ENCODE data around the gene UBE3B.

The UBE3B gene

GRCh38 chr12:109458771-109459208 lies 18.6 kb upstream of the UBE3B start:
- H3K4me1 ChIP-seq (ENCODE audit: insufficient read depth, low read length, severe bottlenecking): peaks cover 12% of the 10 kb centered on the region
- H3K27ac ChIP-seq (ENCODE audit: low read depth, low read length, poor library complexity, severe bottlenecking): no peak overlapping the region

GRCh38 chr12:109459247-109459646 lies 18.2 kb upstream of the UBE3B start:
- H3K4me1 ChIP-seq (ENCODE audit: insufficient read depth, low read length, severe bottlenecking): peaks cover 12% of the 10 kb centered on the region
- H3K4me2 ChIP-seq (ENCODE audit: low read length): no peak overlapping the region
- no peaks in the 10 kb centered on the region for H3K9me2 ChIP-seq (ENCODE audit: low read depth, low read length)
- H3K9me3 ChIP-seq (ENCODE audit: low read length): no peaks in the 10 kb centered on the region
- TF ChIP-seq CTCF (IDR thresholded peaks at IDR 0.05; ENCODE audit: low read length): no peak
- TF ChIP-seq EZH2 (IDR thresholded peaks at IDR 0.05; ENCODE audit: borderline replicate concordance, low read length): no peak
- H2AFZ ChIP-seq (ENCODE audit: low read length): no peak overlapping the region
- H3K4me3 ChIP-seq (ENCODE audit: low read depth, low read length, poor library complexity, severe bottlenecking): no peak overlapping the region
- no peaks in the 10 kb centered on the region for H3K27me3 ChIP-seq (ENCODE audit: insufficient read depth, low read length)
- peaks cover 25% of the 10 kb centered on the region; the same call in 1 of the 2 replicates for H3K36me3 ChIP-seq (ENCODE audit: insufficient read depth, low read length)
- H4K20me1 ChIP-seq (ENCODE audit: insufficient read depth, low read length): no peaks in the 10 kb centered on the region
- H3K79me2 ChIP-seq (ENCODE audit: insufficient read depth, low read length): no peaks in the 10 kb centered on the region
- no peak overlapping the region for H3K9ac ChIP-seq (ENCODE audit: low read length)
- H3K27ac ChIP-seq (ENCODE audit: low read depth, low read length, poor library complexity, severe bottlenecking): no peak overlapping the region
- no peaks in the 10 kb centered on the region for H3F3A ChIP-seq (ENCODE audit: insufficient read depth, low read length)

More at GRCh38 chr12:109458771-109459208, 18.6 kb upstream of the UBE3B start:
- peaks cover 25% of the 10 kb centered on the region; the same call in 1 of the 2 replicates for H3K36me3 ChIP-seq (ENCODE audit: insufficient read depth, low read length)
- no peaks in the 10 kb centered on the region for H3K27me3 ChIP-seq (ENCODE audit: insufficient read depth, low read length)
- H3K4me2 ChIP-seq (ENCODE audit: low read length): no peak overlapping the region
- no peak overlapping the region for H3K9ac ChIP-seq (ENCODE audit: low read length)
- no peaks in the 10 kb centered on the region for H3K79me2 ChIP-seq (ENCODE audit: insufficient read depth, low read length)
- no peak for TF ChIP-seq CTCF (IDR thresholded peaks at IDR 0.05; ENCODE audit: low read length)
- TF ChIP-seq EZH2 (IDR thresholded peaks at IDR 0.05; ENCODE audit: borderline replicate concordance, low read length): no peak
- H3F3A ChIP-seq (ENCODE audit: insufficient read depth, low read length): no peaks in the 10 kb centered on the region
- no peaks in the 10 kb centered on the region for H3K9me3 ChIP-seq (ENCODE audit: low read length)
- H3K4me3 ChIP-seq (ENCODE audit: low read depth, low read length, poor library complexity, severe bottlenecking): no peak overlapping the region
- no peak overlapping the region for H2AFZ ChIP-seq (ENCODE audit: low read length)
- H3K9me2 ChIP-seq (ENCODE audit: low read depth, low read length): no peaks in the 10 kb centered on the region
- H4K20me1 ChIP-seq (ENCODE audit: insufficient read depth, low read length): no peaks in the 10 kb centered on the region

- no peak overlapping the region for H2AFZ ChIP-seq (ENCODE audit: low read length)
- H3K4me2 ChIP-seq (ENCODE audit: low read length): no peak overlapping the region
- H3K27ac ChIP-seq (ENCODE audit: low read depth, low read length, poor library complexity, severe bottlenecking): no peak overlapping the region
- no peaks in the 10 kb centered on the region for H3K9me3 ChIP-seq (ENCODE audit: low read length)
- H3K79me2 ChIP-seq (ENCODE audit: insufficient read depth, low read length): no peaks in the 10 kb centered on the region
- no peaks in the 10 kb centered on the region for H4K20me1 ChIP-seq (ENCODE audit: insufficient read depth, low read length)
- peaks cover 23% of the 10 kb centered on the region; the same call in 1 of the 2 replicates for H3K36me3 ChIP-seq (ENCODE audit: insufficient read depth, low read length)
- H3K9me2 ChIP-seq (ENCODE audit: low read depth, low read length): no peaks in the 10 kb centered on the region
- no peaks in the 10 kb centered on the region for H3F3A ChIP-seq (ENCODE audit: insufficient read depth, low read length)
- H3K9ac ChIP-seq (ENCODE audit: low read length): no peak overlapping the region
- no peak for TF ChIP-seq CTCF (IDR thresholded peaks at IDR 0.05; ENCODE audit: low read length)
- no peaks in the 10 kb centered on the region for H3K27me3 ChIP-seq (ENCODE audit: insufficient read depth, low read length)
- no peak overlapping the region for H3K4me3 ChIP-seq (ENCODE audit: low read depth, low read length, poor library complexity, severe bottlenecking)
- peaks cover 12% of the 10 kb centered on the region for H3K4me1 ChIP-seq (ENCODE audit: insufficient read depth, low read length, severe bottlenecking)
Measured at GRCh38 chr12:109460538-109460937, 16.9 kb upstream of the UBE3B start.

Measured in OCI-LY1 (cell line).